Choroid plexus epithelial cell (primary cell): ENCODE results near the gene ARHGAP22.

ENCODE experiments used
- DNase-seq: peaks from one replicate; pipeline ENCODE4 v3.0.0-alpha.2; 2010; ENCODE audit warnings: low read depth
- H3K4me3 ChIP-seq: 2 replicates; pipeline ENCODE4 v1.5.1; 2011; ENCODE audit warnings: low read depth, mild to moderate bottlenecking, control low read depth, low read length, moderate library complexity
- TF ChIP-seq, protein P1 (sequence below): conservative IDR thresholded peaks from 2 replicates; pipeline ENCODE4 v1.5.1; 2011; ENCODE audit warnings: low read depth, mild to moderate bottlenecking, control low read depth, inconsistent platforms, low read length, moderate library complexity

The ARHGAP22 gene

DNA sequence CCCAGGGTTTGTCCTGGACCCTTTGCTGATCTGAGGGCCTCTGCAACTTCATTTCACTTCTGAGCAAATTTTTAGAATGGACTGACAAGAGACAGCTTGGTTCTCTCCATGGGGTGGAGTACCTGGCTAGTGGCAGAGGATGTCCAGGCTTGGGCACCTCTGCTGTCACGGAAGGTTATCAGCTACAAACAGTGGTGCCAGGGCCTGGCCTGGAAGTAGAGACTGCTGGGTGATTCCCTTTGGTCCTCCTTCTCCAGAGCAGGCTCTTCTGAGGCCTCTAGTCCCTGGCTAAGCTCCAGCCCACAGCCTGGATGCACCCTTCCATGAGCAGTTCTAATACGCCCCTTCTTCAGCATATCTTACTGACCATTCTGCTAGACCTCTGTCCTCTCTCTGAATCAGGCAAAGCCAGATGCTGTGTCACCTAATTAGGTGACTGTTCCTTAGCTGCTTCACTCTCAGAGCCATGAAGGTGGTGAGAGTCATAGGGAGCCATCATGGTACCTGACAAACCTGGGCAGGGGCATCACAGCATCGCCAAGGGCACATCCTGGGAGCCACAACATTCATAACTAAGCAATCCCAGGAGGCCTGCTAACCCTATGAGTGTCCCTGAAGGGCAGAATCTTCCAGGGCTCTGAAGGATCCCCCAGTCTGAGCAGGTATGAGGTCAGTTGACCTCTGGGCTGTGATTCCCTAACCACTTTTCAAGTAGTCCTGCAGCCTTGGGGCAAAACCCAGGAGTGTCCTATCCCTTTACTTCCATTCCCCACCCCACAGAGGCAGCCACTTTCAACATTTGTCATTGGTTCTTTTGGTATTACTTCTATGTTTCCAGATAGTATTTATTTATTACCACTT lies 4.0 kb downstream of the ARHGAP22 start:
- TF ChIP-seq, protein P1, sequence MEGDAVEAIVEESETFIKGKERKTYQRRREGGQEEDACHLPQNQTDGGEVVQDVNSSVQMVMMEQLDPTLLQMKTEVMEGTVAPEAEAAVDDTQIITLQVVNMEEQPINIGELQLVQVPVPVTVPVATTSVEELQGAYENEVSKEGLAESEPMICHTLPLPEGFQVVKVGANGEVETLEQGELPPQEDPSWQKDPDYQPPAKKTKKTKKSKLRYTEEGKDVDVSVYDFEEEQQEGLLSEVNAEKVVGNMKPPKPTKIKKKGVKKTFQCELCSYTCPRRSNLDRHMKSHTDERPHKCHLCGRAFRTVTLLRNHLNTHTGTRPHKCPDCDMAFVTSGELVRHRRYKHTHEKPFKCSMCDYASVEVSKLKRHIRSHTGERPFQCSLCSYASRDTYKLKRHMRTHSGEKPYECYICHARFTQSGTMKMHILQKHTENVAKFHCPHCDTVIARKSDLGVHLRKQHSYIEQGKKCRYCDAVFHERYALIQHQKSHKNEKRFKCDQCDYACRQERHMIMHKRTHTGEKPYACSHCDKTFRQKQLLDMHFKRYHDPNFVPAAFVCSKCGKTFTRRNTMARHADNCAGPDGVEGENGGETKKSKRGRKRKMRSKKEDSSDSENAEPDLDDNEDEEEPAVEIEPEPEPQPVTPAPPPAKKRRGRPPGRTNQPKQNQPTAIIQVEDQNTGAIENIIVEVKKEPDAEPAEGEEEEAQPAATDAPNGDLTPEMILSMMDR, result no peak
- DNase-seq, result no peak
- no peak overlapping the region for H3K4me3 ChIP-seq

DNA sequence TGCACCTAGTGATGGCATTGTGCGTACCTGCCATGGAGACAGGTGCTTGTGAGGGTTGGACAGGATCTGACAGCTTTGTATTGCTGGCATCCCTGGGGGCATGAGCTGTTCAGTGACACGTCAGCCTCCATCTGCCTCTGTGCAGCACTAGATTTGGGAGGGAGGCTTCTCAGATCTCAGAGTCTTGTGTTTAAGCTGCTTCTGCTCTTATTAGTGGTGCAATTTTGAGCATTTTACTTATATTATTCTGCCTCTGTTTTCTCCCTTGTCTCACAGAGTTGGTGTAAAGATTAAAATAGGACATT lies 5.1 kb downstream of the ARHGAP22 start:
- TF ChIP-seq, protein P1, result no peak
- no peak overlapping the region for H3K4me3 ChIP-seq
- DNase-seq, result no peak

DNA sequence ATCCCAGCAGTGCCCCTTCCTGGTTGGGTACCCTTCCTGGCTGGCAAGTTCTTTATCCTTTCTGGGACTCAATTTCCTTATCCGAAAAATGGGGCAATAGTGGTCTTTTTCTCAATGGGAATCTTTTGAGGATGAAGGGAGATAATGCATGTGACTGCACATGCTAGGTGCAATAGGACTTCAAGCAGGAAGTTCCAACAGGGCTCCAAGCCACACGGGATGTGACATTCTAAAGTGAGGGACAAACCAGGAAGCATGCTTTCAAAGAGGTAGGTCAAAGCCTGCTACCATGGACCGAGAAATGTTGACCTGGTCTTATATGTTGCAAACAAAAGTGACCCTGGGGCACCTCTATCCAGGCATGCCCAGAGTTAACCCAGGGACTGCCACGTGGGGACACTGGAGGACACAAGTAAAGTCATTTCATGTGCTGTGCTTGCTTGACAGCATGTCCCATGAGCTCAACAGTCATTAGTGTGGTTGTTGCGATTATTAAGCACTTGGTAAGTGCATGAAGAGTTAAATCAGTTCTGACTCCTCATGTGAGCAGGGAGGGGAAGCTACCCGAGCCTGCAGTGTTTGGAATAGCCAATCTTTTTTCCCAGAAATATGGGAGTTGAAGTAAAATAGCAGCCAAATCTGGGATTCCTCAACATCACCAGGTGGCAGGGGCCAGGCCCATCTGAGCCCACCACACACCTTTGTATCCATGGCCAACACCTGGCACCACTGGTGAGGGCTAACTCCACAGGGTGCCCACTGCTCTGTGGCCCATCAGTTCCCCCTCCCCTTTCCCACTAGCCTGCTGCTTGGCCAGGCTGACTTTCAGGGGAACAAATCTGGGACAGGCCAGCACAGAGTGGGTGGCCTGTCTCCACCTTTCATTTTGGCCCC lies 5.7 kb downstream of the ARHGAP22 start:
- no peak overlapping the region for H3K4me3 ChIP-seq
- no peak for DNase-seq
- TF ChIP-seq, protein P1, result no peak

DNA sequence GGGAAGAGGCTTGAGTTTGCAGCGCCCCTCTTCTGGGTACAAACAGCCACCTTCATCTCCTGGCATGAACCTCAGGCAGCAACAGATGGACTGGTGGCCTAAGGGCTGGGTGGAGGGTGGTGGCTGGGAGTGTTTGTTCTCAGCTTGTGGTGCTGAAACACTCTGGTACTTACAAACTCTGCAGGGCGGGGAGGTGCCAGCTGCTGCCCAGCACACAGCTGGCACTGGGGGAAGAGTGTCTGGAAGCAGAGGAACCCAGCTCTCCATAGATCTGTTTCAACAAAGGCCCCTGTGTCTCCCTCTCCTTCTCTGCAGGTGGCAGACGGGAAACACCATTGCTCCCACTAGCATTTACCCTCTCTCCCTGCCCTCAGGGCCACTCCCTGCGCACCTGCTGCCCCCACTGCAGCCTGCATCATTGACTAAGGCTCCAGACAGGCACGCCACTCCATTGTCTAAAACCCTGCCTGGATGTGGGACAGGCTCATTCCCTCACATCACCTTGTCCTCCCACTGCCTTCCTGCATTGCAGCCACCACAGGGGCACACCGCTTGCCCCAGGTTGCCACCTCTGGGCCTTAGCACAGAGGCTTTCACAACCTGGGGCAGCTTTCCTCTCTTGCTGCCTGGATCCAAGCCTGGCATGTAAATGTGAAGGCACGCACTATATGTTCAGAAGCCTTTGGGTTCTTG lies 6.5 kb downstream of the ARHGAP22 start:
- TF ChIP-seq, protein P1, result no peak
- no peak overlapping the region for H3K4me3 ChIP-seq
- DNase-seq, result no peak

DNA sequence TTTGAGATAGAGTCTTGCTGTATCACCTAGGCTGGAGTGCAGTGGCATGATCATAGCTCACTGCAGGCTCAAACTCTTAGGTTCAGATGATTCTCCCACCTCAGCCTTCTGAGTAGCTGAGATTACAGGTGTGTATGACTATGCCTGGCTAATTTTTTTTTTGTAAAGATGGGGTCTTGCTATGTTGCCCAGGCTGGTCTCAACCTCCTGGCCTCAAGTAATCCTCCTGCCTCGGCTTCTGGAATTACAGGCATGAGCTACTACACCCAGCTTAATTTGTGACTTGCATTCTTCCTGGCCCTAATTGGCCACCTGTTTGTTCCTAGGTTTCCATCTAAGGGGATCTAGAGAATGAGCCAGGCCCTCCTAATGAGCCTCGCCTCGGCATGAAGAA lies 9.3 kb downstream of the ARHGAP22 start:
- no peak for DNase-seq
- TF ChIP-seq, protein P1, result no peak
- no peak overlapping the region for H3K4me3 ChIP-seq

DNA sequence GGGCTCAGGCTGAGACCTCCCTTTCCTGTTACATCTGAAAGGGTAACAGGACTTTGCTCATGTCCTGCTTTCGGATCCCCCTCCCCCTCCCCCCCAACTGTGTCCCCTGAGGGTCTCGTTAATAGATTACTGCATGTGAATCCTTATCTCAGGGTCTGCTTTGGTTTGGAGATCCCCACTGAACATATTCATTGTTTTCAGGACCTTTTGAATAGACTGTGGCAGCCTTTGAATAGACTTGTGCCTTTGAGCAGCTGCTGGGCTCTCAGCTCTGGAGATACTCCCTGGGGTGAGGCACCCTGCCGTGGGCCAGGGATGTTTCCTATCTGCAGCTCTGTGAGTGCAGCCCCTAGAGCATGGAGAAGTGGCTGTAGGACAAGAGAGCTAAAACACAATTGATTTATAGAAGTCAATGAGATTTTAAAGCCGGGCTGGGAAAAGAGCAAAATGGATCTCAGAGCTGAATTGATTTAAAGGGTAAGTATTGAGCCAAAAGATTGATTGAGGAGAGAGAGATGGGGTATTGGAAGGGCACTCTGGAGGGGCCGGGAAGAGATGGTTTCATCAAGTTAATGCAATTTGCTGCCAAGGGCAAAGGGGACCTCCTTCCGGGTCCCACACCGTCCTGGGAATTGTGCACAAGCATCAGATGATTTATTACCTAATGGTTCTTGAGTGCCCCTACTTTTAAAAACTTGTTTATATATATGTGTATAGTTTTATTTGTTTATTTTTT lies 9.9 kb downstream of the ARHGAP22 start:
- TF ChIP-seq, protein P1, result no peak
- no peak overlapping the region for H3K4me3 ChIP-seq
- peak; percentile 73 for DNase-seq
